Kidney (tissue), 14 donors: ENCODE data around the gene FOXC2. TPM values are rescaled to one million over a fixed set of nuclear protein-coding genes. Genes with fewer than 3 reads are reported as not detected.
A peak's percentile ranks its signal among the peaks of the same experiment; 100 is the strongest.

Source experiments
- DNase-seq, 5 donors: peaks; one replicate each; pipeline ENCODE4 v3.0.0-alpha.2; 2013 to 2020
- FAIRE-seq: peaks from 2 replicates; lab custom pipeline; 2012; peaks lifted over from hg19 to GRCh38; lab: Jason Lieb, UNC
- H3K27ac ChIP-seq, 2 donors: one replicate each; pipeline ENCODE4 v1.7.0; 2013; ENCODE audit warnings: low read depth in 2 of 2, low read length in 2 of 2, inconsistent platforms in 1 of 2
- H3K27me3 ChIP-seq: one replicate; pipeline ENCODE4 v1.7.1; 2013; ENCODE audit warnings: low read length, inconsistent platforms; ENCODE audit not compliant: control insufficient read depth, insufficient read depth
- H3K36me3 ChIP-seq, 3 donors: one replicate each; pipeline versions ENCODE4 v1.7.0 to v1.7.1; 2013; ENCODE audit warnings: low read length in 3 of 3, control low read depth in 1 of 3, inconsistent platforms in 1 of 3; ENCODE audit not compliant: insufficient read depth in 3 of 3, control insufficient read depth in 2 of 3
- H3K4me1 ChIP-seq, 3 donors: one replicate each; pipeline versions ENCODE4 v1.7.0 to v1.7.1; 2013; ENCODE audit warnings: low read length in 3 of 3, inconsistent platforms in 1 of 3, low read depth in 1 of 3; ENCODE audit not compliant: control insufficient read depth in 2 of 3, insufficient read depth in 2 of 3
- H3K4me3 ChIP-seq, 3 donors: one replicate each; pipeline versions ENCODE4 v1.7.0 to v1.8.1; 2013; ENCODE audit warnings: low read length in 3 of 3, control low read depth in 1 of 3, inconsistent platforms in 1 of 3
- H3K9ac ChIP-seq, 3 donors: one replicate each; pipeline versions ENCODE4 v1.7.0 to v1.7.1; 2013; ENCODE audit warnings: low read length in 3 of 3, control low read depth in 1 of 3, inconsistent platforms in 1 of 3
- H3K9me3 ChIP-seq, 3 donors: one replicate each; pipeline versions ENCODE4 v1.7.0 to v1.7.1; 2013; ENCODE audit warnings: low read length in 3 of 3, control low read depth in 1 of 3, inconsistent platforms in 1 of 3; ENCODE audit not compliant: control insufficient read depth in 2 of 3, insufficient read depth in 1 of 3
- CTCF ChIP-seq: IDR thresholded peaks from 3 replicates; pipeline ENCODE4 v1.5.1; 2012; ENCODE audit warnings: mild to moderate bottlenecking, moderate library complexity, borderline replicate concordance; ENCODE audit not compliant: insufficient read depth; ENCODE audit errors: extremely low read depth
- intact Hi-C: fragments of 100-400 bp; cut with DNase I; formaldehyde crosslinking; loops from one replicate; pipeline ENCODE4 v1.11.1; 2022
- polyA plus RNA-seq: library from polyadenylated mRNA; stranded (reverse); fragments of 350-450 nt; fragmentation: Illumina TruSeq; extraction: RNeasy Lipid Tissue Mini Kit (QIAGEN cat#74804); gene quantifications from one replicate; pipeline ENCODE4 v1.2.3, GENCODE V29; 2014; ENCODE audit warnings: low read depth, low replicate concordance; ENCODE audit not compliant: insufficient read depth
- total RNA-seq: library from RNA; stranded (reverse); fragmentation: NEBNext Ultra II Directional; extraction: Animal tissue kit (Norgen Biotek cat#: 25700); gene quantifications from one replicate; pipeline ENCODE4 v1.2.1, GENCODE V29; 2021
- donor health status: control.
- donor health status: control.
- donor health status: control.
- donor health status: control.
- donor health status: control.
- donor health status: DM: yes; HTN: yes; CAD: no.
- donor health status: Normal renal cell carcinoma (clear cell type).

The FOXC2 gene
- total and polyA plus RNA-seq, 2 donors from 2014 or later = 3.8 to 6.3 TPM

- DNase-seq (peak in 1 of 5 donors; percentile 70), FAIRE-seq (no peak)
- intact Hi-C loops = no loop called here
- H3K4me1 ChIP-seq = no peaks in the 10 kb centered on the region
- no peak for TF ChIP-seq CTCF
- H3K9ac ChIP-seq = no peak overlapping the region
- H3K4me3 ChIP-seq = no peak overlapping the region
- no peaks in the 10 kb centered on the region for H3K9me3 ChIP-seq
- no peak overlapping the region for H3K27ac ChIP-seq
- H3K27me3 ChIP-seq = no peaks in the 10 kb centered on the region
- peaks cover 3 to 37% (median 11%) of the 10 kb centered on the region in 3 donors for H3K36me3 ChIP-seq
Observed at GRCh38 chr16:86536621-86537020, 30.0 kb upstream of the FOXC2 start.

GRCh38 chr16:86537486-86537885 lies 29.1 kb upstream of the FOXC2 start:
- no peak overlapping the region for H3K9ac ChIP-seq
- no peaks in the 10 kb centered on the region for H3K9me3 ChIP-seq
- peaks cover 3 to 42% (median 19%) of the 10 kb centered on the region in 3 donors for H3K36me3 ChIP-seq
- no peaks in the 10 kb centered on the region for H3K4me1 ChIP-seq
- intact Hi-C loops = no loop called here
- no peaks in the 10 kb centered on the region for H3K27me3 ChIP-seq
- no peak overlapping the region for H3K4me3 ChIP-seq
- no peak for DNase-seq
- no peak for FAIRE-seq
- TF ChIP-seq CTCF = no peak
- H3K27ac ChIP-seq = no peak overlapping the region

- TF ChIP-seq CTCF = no peak
- no peak for FAIRE-seq
- Histone ChIP-seq H3K27me3 (no peaks in the 10 kb centered on the region), H3K4me3 (no peak overlapping the region), H3K36me3 (peaks cover 3 to 42% (median 22%) of the 10 kb centered on the region in 3 donors), H3K9ac (no peak overlapping the region), H3K9me3 (no peaks in the 10 kb centered on the region), H3K4me1 (no peaks in the 10 kb centered on the region), H3K27ac (no peak overlapping the region)
- intact Hi-C loops = no loop called here
- DNase-seq = peak in 1 of 5 donors; percentile 40
Observed at GRCh38 chr16:86538196-86538780, 28.3 kb upstream of the FOXC2 start.

- FAIRE-seq = no peak
- intact Hi-C loops = no loop called here
- no peak for TF ChIP-seq CTCF
- no peaks in the 10 kb centered on the region for H3K4me1 ChIP-seq
- peaks cover 3 to 43% (median 22%) of the 10 kb centered on the region in 3 donors for H3K36me3 ChIP-seq
- no peak for DNase-seq
- H3K9ac ChIP-seq = no peak overlapping the region
- no peak overlapping the region for H3K27ac ChIP-seq
- H3K27me3 ChIP-seq = no peaks in the 10 kb centered on the region
- H3K4me3 ChIP-seq = no peak overlapping the region
- no peaks in the 10 kb centered on the region for H3K9me3 ChIP-seq
Observed at GRCh38 chr16:86540894-86541293, 25.7 kb upstream of the FOXC2 start.
